A549 (cell line): Measurements from ENCODE around the gene SHANK2. TPM values are rescaled to one million over a fixed set of nuclear protein-coding genes. Genes with fewer than 3 reads are reported as not detected.

Experiments used
- ATAC-seq, 2 experiments: fragments of 200-7000 bp in 1 of 2; fragments of >200 bp in 1 of 2; cut with Nextera tagmentation in 1 of 2; cut with Tn5 transposase in 1 of 2; 3 replicates each; pipeline versions ENCODE4 v1.8.0 to v1.9.1; 2018 to 2020; ENCODE audit warnings: mild to moderate bottlenecking in 1 of 2, moderate library complexity in 1 of 2
- CTCF ChIA-PET: fragments of 300-600 bp; sonication (Branson Sonifier 250); formaldehyde crosslinking; extraction: SDS; loops from one replicate; lab custom pipeline; 2021; ENCODE audit warnings: antibody characterized with exemption, inconsistent platforms; lab: Yijun Ruan, JAX
- POLR2A ChIA-PET: fragments of 350-600 bp; formaldehyde crosslinking; extraction: SDS; loops from one replicate; lab custom pipeline; 2021; ENCODE audit warnings: antibody characterized with exemption, inconsistent platforms; lab: Yijun Ruan, JAX
- DNase-seq, 2 experiments: peaks; one replicate each; pipeline versions ENCODE4 v3.0.0 to v3.0.0-alpha.2; 2011 to 2016; ENCODE audit warnings: low read depth in 1 of 2, low spot score in 1 of 2
- FAIRE-seq: peaks from 2 replicates; lab custom pipeline; 2011; peaks lifted over from hg19 to GRCh38; lab: Jason Lieb, UNC
- H3K27ac ChIP-seq, 2 experiments: fragments of >200 bp; sonication (Bioruptor Twin); formaldehyde crosslinking; 3 replicates each; pipeline ENCODE4 v1.5.1; 2016 to 2017
- H3K4me1 ChIP-seq: fragments of >200 bp; sonication (Bioruptor Twin); formaldehyde crosslinking; 3 replicates; pipeline ENCODE4 v1.6.1; 2016
- H3K4me2 ChIP-seq: fragments of >200 bp; sonication (Bioruptor Twin); formaldehyde crosslinking; 3 replicates; pipeline ENCODE4 v1.6.1; 2016
- H3K4me3 ChIP-seq: fragments of >200 bp; sonication (Bioruptor Twin); formaldehyde crosslinking; 3 replicates; pipeline ENCODE4 v1.5.1; 2016
- H3K9me3 ChIP-seq: fragments of >200 bp; sonication (Bioruptor Twin); formaldehyde crosslinking; 3 replicates; pipeline ENCODE4 v1.6.1; 2016
- ATOH8 ChIP-seq: fragments of 250-450 bp; sonication (Bioruptor Pico); IDR thresholded peaks from 2 replicates; pipeline ENCODE4 v1.5.0; 2020; ENCODE audit warnings: low read depth, mild to moderate bottlenecking, moderate library complexity
- CBX2 ChIP-seq: fragments of 200-600 bp; sonication (generic); IDR thresholded peaks from 2 replicates; pipeline ENCODE4 v1.6.1; 2016; ENCODE audit warnings: low read depth, mild to moderate bottlenecking, borderline replicate concordance
- CBX8 ChIP-seq: fragments of 200-600 bp; sonication (generic); IDR thresholded peaks from 2 replicates; pipeline ENCODE4 v1.6.1; 2016
- CEBPB ChIP-seq, 2 experiments: fragments of >200 bp in 1 of 2; sonication (Bioruptor Twin) in 1 of 2; formaldehyde crosslinking in 1 of 2; IDR thresholded peaks; 2 replicates each; pipeline ENCODE4 v1.6.1; 2012 to 2016
- CHD4 ChIP-seq: fragments of 200-600 bp; sonication (generic); IDR thresholded peaks from 2 replicates; pipeline ENCODE4 v1.6.1; 2016; ENCODE audit warnings: antibody characterized with exemption, mild to moderate bottlenecking, borderline replicate concordance
- EHMT2 ChIP-seq: fragments of 200-600 bp; sonication (generic); IDR thresholded peaks from 2 replicates; pipeline ENCODE4 v1.6.1; 2016; ENCODE audit warnings: antibody characterized with exemption, low read depth, mild to moderate bottlenecking, moderate library complexity
- EP300 ChIP-seq, 2 experiments: fragments of >200 bp; sonication (Bioruptor Twin); formaldehyde crosslinking; IDR thresholded peaks; 2 replicates in 1 of 2; 3 replicates in 1 of 2; pipeline ENCODE4 v1.6.1; 2016 to 2017
- FOXS1 ChIP-seq: fragments of 250-450 bp; sonication (Bioruptor Pico); IDR thresholded peaks from 2 replicates; pipeline ENCODE4 v1.5.0; 2020; ENCODE audit warnings: mild to moderate bottlenecking, moderate library complexity
- HDAC2 ChIP-seq: fragments of 200-600 bp; sonication (generic); IDR thresholded peaks from 2 replicates; pipeline ENCODE4 v1.6.1; 2016
- HOXA7 ChIP-seq: fragments of 250-450 bp; sonication (Bioruptor Pico); IDR thresholded peaks from 2 replicates; pipeline ENCODE4 v1.5.0; 2020; ENCODE audit warnings: mild to moderate bottlenecking, moderate library complexity
- HOXB5 ChIP-seq: fragments of 250-450 bp; sonication (Bioruptor Pico); IDR thresholded peaks from 2 replicates; pipeline ENCODE4 v1.5.0; 2020; ENCODE audit warnings: mild to moderate bottlenecking, moderate library complexity
- JUN ChIP-seq, 2 experiments: fragments of >200 bp; sonication (Bioruptor Twin); formaldehyde crosslinking; IDR thresholded peaks; 2 replicates in 1 of 2; 3 replicates in 1 of 2; pipeline ENCODE4 v1.6.1; 2016 to 2017
- JUNB ChIP-seq: fragments of >200 bp; sonication (Bioruptor Twin); formaldehyde crosslinking; IDR thresholded peaks from 2 replicates; pipeline ENCODE4 v1.6.1; 2016
- MAFK ChIP-seq: fragments of 450-650 bp; IDR thresholded peaks from 2 replicates; pipeline ENCODE4 v1.6.1; 2014; ENCODE audit not compliant: partially characterized antibody
- MAX ChIP-seq: IDR thresholded peaks from 2 replicates; pipeline ENCODE4 v1.6.1; 2012
- MAZ ChIP-seq: fragments of 150-350 bp; IDR thresholded peaks from 2 replicates; pipeline ENCODE4 v1.6.1; 2014; ENCODE audit warnings: antibody characterized with exemption, low read depth, low read length, borderline replicate concordance
- MYC ChIP-seq: IDR thresholded peaks from 2 replicates; pipeline ENCODE4 v1.6.1; 2012; ENCODE audit warnings: mild to moderate bottlenecking, inconsistent platforms, low read length, improper control_type of control experiment, borderline replicate concordance
- NFE2L2 ChIP-seq: fragments of 150-350 bp; conservative IDR thresholded peaks from 2 replicates; pipeline ENCODE4 v1.6.1; 2014; ENCODE audit warnings: low read length
- NPAS2 ChIP-seq: fragments of 250-450 bp; sonication (Bioruptor Pico); IDR thresholded peaks from 2 replicates; pipeline ENCODE4 v1.8.0; 2022; ENCODE audit warnings: mild to moderate bottlenecking, moderate library complexity, borderline replicate concordance
- PBX3 ChIP-seq: IDR thresholded peaks from 2 replicates; pipeline ENCODE4 v1.6.1; 2012
- PHF8 ChIP-seq: fragments of 200-600 bp; sonication (generic); IDR thresholded peaks from 2 replicates; pipeline ENCODE4 v1.6.1; 2016; ENCODE audit warnings: low read depth, mild to moderate bottlenecking, antibody characterized with exemption, moderate library complexity, borderline replicate concordance
- POLR2AphosphoS2 ChIP-seq: conservative IDR thresholded peaks from 2 replicates; pipeline ENCODE4 v1.6.1; 2012; ENCODE audit warnings: low read length, improper control_type of control experiment, inconsistent platforms
- RARB ChIP-seq: fragments of 250-450 bp; sonication (Bioruptor Pico); IDR thresholded peaks from 2 replicates; pipeline ENCODE4 v1.8.0; 2021; ENCODE audit warnings: mild to moderate bottlenecking, moderate library complexity
- REST ChIP-seq: fragments of 200-600 bp; sonication (generic); IDR thresholded peaks from 2 replicates; pipeline ENCODE4 v1.6.1; 2016; ENCODE audit warnings: antibody characterized with exemption, mild to moderate bottlenecking, moderate library complexity
- RNF2 ChIP-seq: fragments of 200-600 bp; sonication (generic); IDR thresholded peaks from 2 replicates; pipeline ENCODE4 v1.6.1; 2016; ENCODE audit warnings: low read depth, mild to moderate bottlenecking, antibody characterized with exemption, moderate library complexity, borderline replicate concordance
- SMC3 ChIP-seq: fragments of >200 bp; sonication (Bioruptor Twin); formaldehyde crosslinking; IDR thresholded peaks from 3 replicates; pipeline ENCODE4 v1.6.1; 2018; ENCODE audit warnings: inconsistent platforms
- TP53 ChIP-seq: fragments of 250-450 bp; sonication (Bioruptor Pico); IDR thresholded peaks from 2 replicates; pipeline ENCODE4 v1.5.0; 2021; ENCODE audit warnings: mild to moderate bottlenecking, moderate library complexity
- WGBS: methylation state at CpG from one replicate; pipeline ENCODE4 v1.1.6; 2017; ENCODE audit errors: missing lambda C conversion rate; 5-methylcytosine and 5-hydroxymethylcytosine counted together
- polyA plus RNA-seq, 4 experiments: library from polyadenylated mRNA; depleted of rRNA in 3 of 4; stranded (reverse); fragments of >200 nt; fragmentation: RNase III in 1 of 4; extraction: RNeasy Plus Mini Kit Qiagen cat#74134 plus additional on column Dnase treatment in 1 of 4; gene quantifications; 2 replicates in 3 of 4; 3 replicates in 1 of 4; pipeline ENCODE4 v1.2.3, GENCODE V29; 2011 to 2017

SHANK2 gene
- polyA plus RNA-seq, 2 of the 4 experiments (the other 2 are of a cell fraction), result 5.3 to 7.6 TPM

GRCh38 chr11:71269603-71270511 lies 17.5 kb upstream of the SHANK2 start:
- Histone ChIP-seq H3K4me1 (peaks cover 19% of the 10 kb centered on the region), H3K27ac (peak overlapping the region; percentile 16 to 33; a peak in 4 of 6 replicates), H3K4me3 (no peak overlapping the region), H3K9me3 (peaks cover 10% of the 10 kb centered on the region), H3K4me2 (peak overlapping the region; percentile 53)
- CTCF ChIA-PET, result interaction anchor here (1.1 kb wide), 1 partner anchor 8 kb away, joined by 3 read pairs; no protein-coding TSS in a partner anchor
- ATAC-seq (peak in 1 of 2 experiments; percentile 55; a peak in 4 of 6 replicates), FAIRE-seq (no peak), DNase-seq (no peak)
- 65% methylated on average over 16 of the region's 16 CpGs for WGBS
- TF ChIP-seq HOXA7 (CRISPR knock-in tag) (no peak), POLR2AphosphoS2 (no peak), MYC (no peak), RNF2 (no peak), JUN (IDR thresholded peaks at IDR 0.05) (no peak), ATOH8 (CRISPR knock-in tag) (no peak), PBX3 (no peak), MAZ (no peak), NFE2L2 (no peak), EP300 (IDR thresholded peaks at IDR 0.05) (no peak), RARB (CRISPR knock-in tag) (no peak), MAX (no peak)
- POLR2A ChIA-PET, result no interaction called here

- Histone ChIP-seq H3K27ac (peak overlapping the region in 1 of 2 experiments; percentile 33; a peak in 1 of 6 replicates), H3K4me1 (peaks cover 19% of the 10 kb centered on the region), H3K4me2 (0 out of 3 replicates have a peak overlapping the region, but pooled peaks have one; percentile 18), H3K9me3 (peaks cover 10% of the 10 kb centered on the region), H3K4me3 (no peak overlapping the region)
- ChIA-PET CTCF (interaction anchor here (1.1 to 2.2 kb wide), 2 partner anchors 9 to 17 kb away, joined by 3 to 10 read pairs; partner anchors contain the start of gene SHANK2), POLR2A (no interaction called here)
- WGBS, result 76% methylated on average over 11 of the region's 11 CpGs
- TF ChIP-seq NPAS2 (CRISPR knock-in tag), result no peak
- TF ChIP-seq JUN (IDR thresholded peaks at IDR 0.05), result no peak
- TF ChIP-seq CBX8, result no peak
- no peak for TF ChIP-seq EHMT2
- no peak for TF ChIP-seq HOXB5 (CRISPR knock-in tag)
- no peak for TF ChIP-seq CBX2
- TF ChIP-seq SMC3, result no peak
- TF ChIP-seq PBX3, result no peak
- no peak for TF ChIP-seq MAFK
- TF ChIP-seq REST, result no peak
- no peak for TF ChIP-seq PHF8
- TF ChIP-seq TP53 (CRISPR knock-in tag), result no peak
- TF ChIP-seq CEBPB (IDR thresholded peaks at IDR 0.05), result no peak
- no peak for TF ChIP-seq CHD4
- no peak for TF ChIP-seq ATOH8 (CRISPR knock-in tag)
- TF ChIP-seq JUNB, result no peak
- no peak for TF ChIP-seq FOXS1 (CRISPR knock-in tag)
- TF ChIP-seq EP300 (IDR thresholded peaks at IDR 0.05), result no peak
- TF ChIP-seq HDAC2, result no peak
- FAIRE-seq (no peak), DNase-seq (no peak), ATAC-seq (no peak)
Measured at GRCh38 chr11:71268706-71269321, 16.4 kb upstream of the SHANK2 start.
